Stimulated activated naive B cell treated with anti-CD40 and anti-IgM and Interleukin-4, amounts not matched to agents 10 μg/mL and 1 μg/mL and 100 μg/mL, for 72 hours (primary cell): ENCODE data around the gene SMAD5.

Experiments used
- ATAC-seq, 2 donors: fragments of 150-1000 bp; cut with Tn5 transposase; replicated peaks; 2 replicates each; pipeline ENCODE4 v1.10.0; 2021; ENCODE audit warnings: moderate library complexity in 1 of 2
- DNase-seq: peaks from one replicate; pipeline ENCODE4 v3.0.0; 2021
- H3K27ac Mint-ChIP-seq: one replicate; pipeline ENCODE4 v1.8.0; 2022; ENCODE audit warnings: mild to moderate bottlenecking, mixed read lengths
- H3K27me3 Mint-ChIP-seq, 2 donors: one replicate each; pipeline ENCODE4 v1.8.0; 2022; ENCODE audit warnings: mixed read lengths in 2 of 2
- H3K36me3 Mint-ChIP-seq, 2 donors: one replicate each; pipeline ENCODE4 v1.8.0; 2022; ENCODE audit warnings: mixed read lengths in 2 of 2, mild to moderate bottlenecking in 1 of 2
- H3K4me1 Mint-ChIP-seq, 2 donors: one replicate each; pipeline ENCODE4 v1.8.0; 2022; ENCODE audit warnings: mixed read lengths in 2 of 2, mild to moderate bottlenecking in 1 of 2
- H3K4me3 Mint-ChIP-seq, 2 donors: one replicate each; pipeline ENCODE4 v1.8.0; 2022; ENCODE audit warnings: mild to moderate bottlenecking in 2 of 2, mixed read lengths in 2 of 2, moderate library complexity in 1 of 2
- H3K9me3 Mint-ChIP-seq, 2 donors: one replicate each; pipeline ENCODE4 v1.8.0; 2022; ENCODE audit warnings: mixed read lengths in 2 of 2, mild to moderate bottlenecking in 1 of 2

SMAD5 gene

GRCh38 chr5:136202469-136203205 lies 70.0 kb downstream of the SMAD5 start:
- Mint-ChIP-seq H3K4me1 (no peaks in the 10 kb centered on the region), H3K36me3 (no peaks in the 10 kb centered on the region), H3K9me3 (no peaks in the 10 kb centered on the region), H3K27ac (no peak overlapping the region), H3K4me3 (no peak overlapping the region), H3K27me3 (peaks cover 20 to 31% of the 10 kb centered on the region in 2 donors)
- DNase-seq, result no peak
- no peak for ATAC-seq

DNA sequence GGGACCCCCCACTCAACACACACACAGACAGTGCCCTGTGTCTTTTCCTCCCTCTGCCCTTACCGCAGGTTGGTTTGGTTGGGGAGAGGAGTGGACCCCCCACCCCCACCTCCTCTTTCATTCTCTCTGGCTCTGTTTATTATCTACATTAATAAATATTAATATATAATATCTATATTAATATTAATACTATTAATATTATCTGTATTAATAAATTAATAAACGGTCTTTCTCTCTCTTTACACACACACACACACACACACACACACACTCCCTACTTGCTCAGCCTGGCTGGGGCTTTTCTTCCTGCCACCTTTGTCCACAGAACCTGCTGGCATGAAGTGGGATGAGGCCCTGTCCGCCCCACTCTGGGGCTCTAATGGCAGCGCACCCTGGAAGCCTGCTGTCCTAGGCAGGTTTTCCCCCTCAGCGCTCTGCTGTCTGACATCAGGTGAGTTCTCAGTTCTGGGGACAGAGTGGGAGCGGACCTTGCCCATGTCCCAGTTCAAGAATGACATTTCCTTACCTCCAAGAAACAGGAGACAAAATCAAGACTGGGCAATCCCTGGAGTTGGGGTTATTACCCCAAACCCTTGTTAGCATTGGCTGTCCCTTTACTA lies 70.8 kb downstream of the SMAD5 start:
- no peaks in the 10 kb centered on the region for H3K4me1 Mint-ChIP-seq
- H3K36me3 Mint-ChIP-seq, result no peaks in the 10 kb centered on the region
- DNase-seq (no peak), ATAC-seq (no peak)
- H3K27ac Mint-ChIP-seq, result no peak overlapping the region
- H3K4me3 Mint-ChIP-seq, result no peak overlapping the region
- H3K9me3 Mint-ChIP-seq, result no peaks in the 10 kb centered on the region
- peaks cover 26 to 31% of the 10 kb centered on the region in 2 donors for H3K27me3 Mint-ChIP-seq

GRCh38 chr5:136205061-136205702 lies 72.5 kb downstream of the SMAD5 start:
- no peak overlapping the region for H3K27ac Mint-ChIP-seq
- no peak overlapping the region for H3K4me3 Mint-ChIP-seq
- DNase-seq (no peak), ATAC-seq (no peak)
- peaks cover 35 to 39% of the 10 kb centered on the region in 2 donors for H3K27me3 Mint-ChIP-seq
- H3K9me3 Mint-ChIP-seq, result no peaks in the 10 kb centered on the region
- no peaks in the 10 kb centered on the region for H3K36me3 Mint-ChIP-seq
- H3K4me1 Mint-ChIP-seq, result no peaks in the 10 kb centered on the region

DNA sequence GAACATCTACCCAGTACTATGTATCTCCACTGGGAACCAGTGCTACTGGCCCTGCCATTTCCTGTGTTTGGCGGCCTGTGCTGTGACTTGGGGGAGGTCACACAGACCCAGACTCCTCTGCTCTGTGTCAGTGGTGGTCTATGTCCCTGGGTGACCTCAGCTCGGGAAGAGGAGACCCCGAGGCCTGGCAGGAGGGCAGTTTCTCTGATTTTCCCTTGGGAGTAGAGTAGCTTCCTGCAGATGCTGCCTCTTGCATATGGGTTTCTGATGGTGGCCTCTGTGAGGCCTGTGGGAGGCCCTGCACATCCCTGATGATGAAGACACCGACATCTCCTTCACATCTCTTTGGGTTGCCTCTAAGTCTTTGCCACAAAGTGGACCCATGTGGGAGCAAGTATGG lies 73.3 kb downstream of the SMAD5 start:
- H3K27me3 Mint-ChIP-seq, result peaks cover 40 to 46% of the 10 kb centered on the region in 2 donors
- H3K27ac Mint-ChIP-seq, result no peak overlapping the region

DNA sequence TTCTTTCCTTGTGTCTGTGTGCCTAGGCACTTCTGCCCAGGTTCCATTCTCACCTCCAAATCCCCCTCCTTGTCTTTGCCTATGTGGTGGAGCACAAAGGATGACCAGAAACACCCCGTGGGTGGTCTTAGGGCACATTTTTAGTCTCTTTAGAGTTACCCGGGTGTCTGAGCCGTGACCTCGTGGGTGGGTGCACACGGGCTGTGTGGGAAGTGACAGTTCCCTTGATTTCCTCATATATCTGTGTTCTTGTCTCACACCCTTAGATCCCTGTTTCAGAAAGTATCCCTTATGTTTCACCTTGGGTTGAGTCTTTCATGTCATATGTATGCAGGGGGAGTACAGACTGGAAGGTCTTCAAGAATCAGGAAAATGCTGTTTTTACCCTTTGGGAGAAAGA lies 73.7 kb downstream of the SMAD5 start:
- no peaks in the 10 kb centered on the region for H3K4me1 Mint-ChIP-seq
- H3K4me3 Mint-ChIP-seq, result no peak overlapping the region
- no peak for DNase-seq
- H3K36me3 Mint-ChIP-seq, result no peaks in the 10 kb centered on the region
- H3K9me3 Mint-ChIP-seq, result no peaks in the 10 kb centered on the region
- no peak for ATAC-seq
- H3K27me3 Mint-ChIP-seq, result peaks cover 40 to 49% of the 10 kb centered on the region in 2 donors
- no peak overlapping the region for H3K27ac Mint-ChIP-seq

More for the DNA sequence above, 73.3 kb downstream of the SMAD5 start:
- DNase-seq (no peak), ATAC-seq (no peak)
- H3K4me1 Mint-ChIP-seq, result no peaks in the 10 kb centered on the region
- no peak overlapping the region for H3K4me3 Mint-ChIP-seq
- H3K9me3 Mint-ChIP-seq, result no peaks in the 10 kb centered on the region
- H3K36me3 Mint-ChIP-seq, result no peaks in the 10 kb centered on the region

GRCh38 chr5:136207631-136208030 lies 75.0 kb downstream of the SMAD5 start:
- Mint-ChIP-seq H3K4me3 (no peak overlapping the region), H3K4me1 (peaks cover 0 to 2% of the 10 kb centered on the region in 2 donors), H3K36me3 (no peaks in the 10 kb centered on the region), H3K27me3 (peaks cover 35 to 49% of the 10 kb centered on the region in 2 donors), H3K9me3 (no peaks in the 10 kb centered on the region), H3K27ac (no peak overlapping the region)
- ATAC-seq, result no peak
- DNase-seq, result no peak

DNA sequence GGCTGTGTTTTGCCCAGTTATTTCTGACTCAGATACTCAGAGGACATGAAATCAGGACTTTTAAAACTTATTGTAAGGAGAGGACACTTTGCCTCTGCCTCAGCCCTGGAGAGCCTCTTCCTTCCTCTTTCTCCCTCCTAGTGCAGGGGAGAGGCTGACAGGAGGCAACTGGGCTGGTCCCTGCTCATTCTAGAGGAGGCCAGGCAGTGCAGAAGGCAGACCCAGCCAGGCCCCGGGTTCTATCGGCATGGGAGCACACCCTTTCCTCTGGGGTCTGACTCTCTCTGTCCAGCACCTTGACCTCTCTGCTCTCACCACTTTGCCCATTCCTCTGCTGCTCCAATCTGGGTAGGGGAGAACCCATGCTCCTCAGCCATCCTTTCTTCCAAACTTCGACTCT lies 76.3 kb downstream of the SMAD5 start:
- no peak for ATAC-seq
- peaks cover 0 to 2% of the 10 kb centered on the region in 2 donors for H3K4me1 Mint-ChIP-seq
- H3K27ac Mint-ChIP-seq, result no peak overlapping the region
- no peak overlapping the region for H3K4me3 Mint-ChIP-seq
- no peaks in the 10 kb centered on the region for H3K36me3 Mint-ChIP-seq
- H3K9me3 Mint-ChIP-seq, result no peaks in the 10 kb centered on the region
- DNase-seq, result no peak
- peaks cover 30 to 50% of the 10 kb centered on the region in 2 donors for H3K27me3 Mint-ChIP-seq

DNA sequence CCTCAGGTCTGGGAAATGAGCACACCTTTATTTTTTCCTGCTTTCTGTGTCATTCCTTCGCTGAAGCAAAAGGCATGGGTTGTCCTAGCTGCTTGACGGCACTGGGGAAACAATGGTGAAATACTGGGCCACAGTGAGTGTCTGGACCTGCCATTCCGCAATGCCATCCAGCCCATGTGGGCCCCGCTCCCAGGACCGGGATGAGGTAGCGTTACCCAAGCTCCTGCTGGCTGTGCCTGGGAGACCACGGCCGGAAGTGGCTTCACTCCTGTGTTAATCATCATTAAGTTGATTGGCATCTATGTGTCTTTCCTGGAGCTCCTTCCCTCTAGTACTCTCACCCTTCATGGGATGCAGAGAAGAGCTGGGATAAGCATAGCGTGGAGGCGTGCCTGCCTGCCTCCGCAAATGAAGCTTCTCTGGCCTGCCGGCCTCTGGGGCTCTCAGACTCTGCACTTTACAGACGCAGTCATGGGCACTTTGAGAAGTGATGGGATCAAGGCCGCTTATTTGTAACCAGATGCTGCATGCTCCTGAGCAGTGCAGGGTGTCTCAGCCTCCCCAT lies 76.8 kb downstream of the SMAD5 start:
- peaks cover 0 to 2% of the 10 kb centered on the region in 2 donors for H3K4me1 Mint-ChIP-seq
- no peaks in the 10 kb centered on the region for H3K36me3 Mint-ChIP-seq
- no peak overlapping the region for H3K27ac Mint-ChIP-seq
- peak in 1 of 2 donors; percentile 8 for ATAC-seq
- peaks cover 25 to 51% of the 10 kb centered on the region in 2 donors for H3K27me3 Mint-ChIP-seq
- no peak for DNase-seq
- H3K9me3 Mint-ChIP-seq, result no peaks in the 10 kb centered on the region
- H3K4me3 Mint-ChIP-seq, result no peak overlapping the region

- no peaks in the 10 kb centered on the region for H3K36me3 Mint-ChIP-seq
- peaks cover 0 to 2% of the 10 kb centered on the region in 2 donors for H3K4me1 Mint-ChIP-seq
- ATAC-seq, result no peak
- peaks cover 25 to 51% of the 10 kb centered on the region in 2 donors for H3K27me3 Mint-ChIP-seq
- no peak for DNase-seq
- H3K27ac Mint-ChIP-seq, result no peak overlapping the region
- H3K9me3 Mint-ChIP-seq, result no peaks in the 10 kb centered on the region
- H3K4me3 Mint-ChIP-seq, result no peak overlapping the region
Measured at GRCh38 chr5:136210259-136210658, 77.6 kb downstream of the SMAD5 start.

GRCh38 chr5:136211282-136212040 lies 78.8 kb downstream of the SMAD5 start:
- DNase-seq (no peak), ATAC-seq (no peak)
- H3K4me1 Mint-ChIP-seq, result peaks cover 0 to 2% of the 10 kb centered on the region in 2 donors
- peaks cover 34 to 55% of the 10 kb centered on the region in 2 donors for H3K27me3 Mint-ChIP-seq
- H3K4me3 Mint-ChIP-seq, result no peak overlapping the region
- H3K27ac Mint-ChIP-seq, result no peak overlapping the region
- H3K9me3 Mint-ChIP-seq, result no peaks in the 10 kb centered on the region
- H3K36me3 Mint-ChIP-seq, result no peaks in the 10 kb centered on the region

DNA sequence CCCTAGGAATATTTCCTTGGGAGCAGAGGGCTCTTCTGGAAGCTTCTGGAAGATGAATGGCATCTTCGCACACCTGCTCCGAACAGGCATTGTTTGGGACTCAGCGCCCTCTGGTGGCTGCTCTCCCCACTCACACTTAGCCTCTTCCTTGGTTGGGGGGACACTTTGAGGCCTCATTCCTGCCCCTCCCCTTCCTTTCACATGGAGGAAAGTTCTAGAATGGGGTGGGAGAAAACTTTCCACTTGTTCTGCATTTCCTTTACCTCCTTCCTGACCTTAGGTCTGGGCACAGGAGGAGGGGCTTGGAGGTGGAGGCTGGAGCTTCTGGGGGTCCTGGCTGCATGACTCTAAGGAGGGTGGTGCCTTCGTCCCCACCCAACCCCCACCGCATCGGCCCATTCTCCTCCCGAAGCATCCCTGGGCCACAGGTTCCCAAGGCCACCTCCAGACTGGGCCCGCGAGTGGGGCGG lies 79.6 kb downstream of the SMAD5 start:
- DNase-seq, result no peak
- H3K4me1 Mint-ChIP-seq, result peaks cover 0 to 2% of the 10 kb centered on the region in 2 donors
- H3K27me3 Mint-ChIP-seq, result peaks cover 39 to 61% of the 10 kb centered on the region in 2 donors
- H3K9me3 Mint-ChIP-seq, result no peaks in the 10 kb centered on the region
- H3K4me3 Mint-ChIP-seq, result no peak overlapping the region
- no peak overlapping the region for H3K27ac Mint-ChIP-seq
- H3K36me3 Mint-ChIP-seq, result no peaks in the 10 kb centered on the region
- ATAC-seq, result peak; percentile 40 to 64

GRCh38 chr5:136213919-136214493 lies 81.4 kb downstream of the SMAD5 start:
- no peaks in the 10 kb centered on the region for H3K9me3 Mint-ChIP-seq
- DNase-seq (no peak), ATAC-seq (no peak)
- no peaks in the 10 kb centered on the region for H3K36me3 Mint-ChIP-seq
- H3K4me1 Mint-ChIP-seq, result peaks cover 0 to 2% of the 10 kb centered on the region in 2 donors
- H3K4me3 Mint-ChIP-seq, result no peak overlapping the region
- H3K27me3 Mint-ChIP-seq, result peaks cover 34 to 47% of the 10 kb centered on the region in 2 donors
- H3K27ac Mint-ChIP-seq, result no peak overlapping the region

DNA sequence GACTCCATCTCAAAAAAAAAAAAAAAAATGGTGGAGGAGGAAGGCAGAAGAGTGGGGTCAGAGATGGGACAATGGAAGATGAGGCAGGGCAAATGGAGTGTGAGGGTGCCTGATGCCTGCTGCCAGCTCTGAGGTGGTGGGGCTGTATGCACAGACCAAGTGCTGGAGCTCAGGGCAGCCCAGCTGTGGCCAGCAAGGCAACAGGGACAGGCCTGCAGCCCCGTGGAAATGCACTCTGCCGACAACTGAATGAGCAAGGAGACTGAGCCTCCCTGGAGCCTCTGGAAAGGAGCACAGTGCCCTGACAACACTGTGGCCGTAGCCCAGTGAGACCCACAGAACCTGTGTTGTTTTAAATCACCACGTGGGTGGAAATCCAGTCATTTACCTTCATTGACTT lies 83.2 kb downstream of the SMAD5 start:
- ATAC-seq (no peak), DNase-seq (no peak)
- Mint-ChIP-seq H3K9me3 (peaks cover 3 to 4% of the 10 kb centered on the region in 2 donors), H3K27me3 (peaks cover 24 to 33% of the 10 kb centered on the region in 2 donors), H3K36me3 (no peaks in the 10 kb centered on the region), H3K27ac (no peak overlapping the region), H3K4me1 (peaks cover 0 to 2% of the 10 kb centered on the region in 2 donors), H3K4me3 (no peak overlapping the region)
